ENCODE measurements around the gene RAB8A. TPM values are rescaled to one million over a fixed set of nuclear protein-coding genes. Genes with fewer than 3 reads are reported as not detected.

RAB8A gene
- polyA plus RNA-seq, 3 donors, result 109 to 124 (median 114) TPM

DNA sequence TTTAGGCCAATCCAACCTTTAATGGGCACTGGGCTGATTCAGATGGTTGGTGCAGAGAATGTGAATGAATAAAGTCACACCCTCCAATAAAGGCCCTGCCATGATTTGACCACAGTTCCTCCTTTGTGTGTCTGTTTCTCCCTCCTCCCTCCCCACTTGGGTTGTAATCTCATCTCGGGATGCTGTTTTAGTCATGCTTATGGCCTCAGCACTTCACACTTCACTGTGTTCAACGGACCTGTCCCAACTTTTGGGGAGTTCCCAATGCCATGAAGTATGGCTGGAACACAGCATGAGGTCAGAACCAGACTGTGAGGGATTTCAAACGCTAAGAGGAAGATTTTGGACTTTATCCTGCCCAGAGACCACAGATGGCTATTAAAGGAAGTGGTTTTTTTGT is 5.6 kb upstream of the RAB8A start:
- no peak overlapping the region for H3K4me2 ChIP-seq (replicated peaks; ENCODE audit: extremely low read depth, low read length, poor library complexity, severe bottlenecking)
- H4K20me1 ChIP-seq (ENCODE audit: insufficient read depth, low read length), result no peaks in the 10 kb centered on the region
- peaks cover 24 to 33% of the 10 kb centered on the region in 2 donors for H3K4me1 ChIP-seq (ENCODE audit: control insufficient read depth in 1 of 2, insufficient read depth in 2 of 2, low read length in 2 of 2)
- peaks cover 0 to 2% (median 0%) of the 10 kb centered on the region in 3 donors for H3K27me3 Mint-ChIP-seq (ENCODE audit: low read depth in 3 of 3)
- intact Hi-C loops (cut with micrococcal nuclease), result no loop called here
- H3K4me3 ChIP-seq (replicated peaks in 1 of 3; ENCODE audit: low read depth in 2 of 3, low read length in 3 of 3), result no peak overlapping the region
- 0% methylated on average over 3 of the region's 3 CpGs for WGBS (ENCODE audit: insufficient coverage)
- peak overlapping the region; percentile 59 to 91 (median 77) for H3K27ac Mint-ChIP-seq
- no peak overlapping the region for H3K9ac ChIP-seq (ENCODE audit: insufficient read depth, low read length, poor library complexity, severe bottlenecking)
- peak overlapping the region in 1 of 2 donors; percentile 53 for H3K27ac ChIP-seq (ENCODE audit: low read depth in 1 of 2, low read length in 2 of 2)
- H2AFZ ChIP-seq (ENCODE audit: insufficient read depth, low read depth, low read length, poor library complexity, severe bottlenecking), result no peak overlapping the region
- peaks cover 22% of the 10 kb centered on the region for H3K4me1 Mint-ChIP-seq
- H3K9me3 ChIP-seq (replicated peaks in 1 of 2; ENCODE audit: control insufficient read depth in 1 of 2, insufficient read depth in 1 of 2, low read length in 2 of 2), result no peaks in the 10 kb centered on the region
- H3K27me3 ChIP-seq (ENCODE audit: control insufficient read depth in 2 of 2, insufficient read depth in 2 of 2, low read length in 2 of 2), result no peaks in the 10 kb centered on the region
- peak; percentile 47 to 88 (median 69) for DNase-seq
- H3K9me3 Mint-ChIP-seq, result peaks cover 0 to 3% (median 0%) of the 10 kb centered on the region in 7 donors
- H3K4me3 Mint-ChIP-seq, result no peak overlapping the region
- H3K36me3 Mint-ChIP-seq, result peaks cover 22 to 34% of the 10 kb centered on the region in 2 donors
- H3K79me2 ChIP-seq (ENCODE audit: insufficient read depth, low read length), result no peaks in the 10 kb centered on the region
- peaks cover 25 to 29% of the 10 kb centered on the region in 2 donors for H3K36me3 ChIP-seq (replicated peaks in 1 of 2; ENCODE audit: control insufficient read depth in 1 of 2, insufficient read depth in 2 of 2, low read length in 2 of 2)
- TF ChIP-seq CTCF (IDR thresholded peaks at IDR 0.05), result no peak

DNA sequence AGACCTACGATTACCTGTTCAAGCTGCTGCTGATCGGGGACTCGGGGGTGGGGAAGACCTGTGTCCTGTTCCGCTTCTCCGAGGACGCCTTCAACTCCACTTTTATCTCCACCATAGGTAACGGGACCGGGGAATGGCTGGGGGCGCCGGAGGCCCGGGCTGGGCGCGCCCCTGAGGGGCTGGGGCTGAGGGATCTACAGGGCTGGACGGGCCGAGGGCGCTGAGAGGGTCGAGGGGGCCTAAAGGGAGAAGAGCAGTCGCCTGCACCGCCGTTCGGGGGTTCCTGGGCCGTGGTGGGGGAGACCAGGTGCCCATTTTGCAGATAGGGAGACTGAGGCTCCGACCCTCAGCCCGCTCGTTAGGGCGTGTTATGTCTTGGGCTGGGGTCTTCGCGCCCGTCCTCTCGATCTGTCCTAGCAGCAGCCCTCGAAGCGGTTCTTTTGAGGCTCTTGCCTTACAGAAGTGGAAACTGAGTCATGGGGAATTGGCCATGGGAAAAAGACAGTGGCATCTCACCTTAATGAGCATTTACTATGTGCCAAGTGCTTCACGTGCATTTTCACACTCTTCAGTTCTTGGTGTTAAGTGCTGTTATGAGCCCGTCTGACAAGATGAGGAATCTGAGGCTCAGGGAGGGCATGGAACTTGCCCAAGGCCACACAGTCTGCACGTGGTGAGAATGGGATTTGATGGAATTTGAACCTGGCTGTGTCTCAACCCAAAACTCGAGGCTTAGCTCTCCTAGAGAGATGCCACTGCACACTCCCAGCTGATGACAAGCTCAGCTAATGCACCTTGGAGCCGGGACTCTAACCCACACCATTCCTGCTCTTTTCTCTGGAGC is 442 bp downstream of the RAB8A start:
- intact Hi-C loops (cut with micrococcal nuclease), result loop anchor here (2.0 to 5.0 kb wide), 5 partner anchors 35 to 73 kb away; partner anchors contain the start of genes TPM4 (in 2 of the 2) and FAM32A (in 1 of the 2)
- H3K4me1 ChIP-seq (ENCODE audit: control insufficient read depth in 1 of 2, insufficient read depth in 2 of 2, low read length in 2 of 2), result peaks cover 56 to 58% of the 10 kb centered on the region in 2 donors
- no peaks in the 10 kb centered on the region for H3K9me3 ChIP-seq (replicated peaks in 1 of 2; ENCODE audit: control insufficient read depth in 1 of 2, insufficient read depth in 1 of 2, low read length in 2 of 2)
- Mint-ChIP-seq H3K4me1 (peaks cover 40% of the 10 kb centered on the region), H3K4me3 (peak overlapping the region; percentile 94 to 98), H3K36me3 (peaks cover 8 to 29% of the 10 kb centered on the region in 2 donors), H3K9me3 (peaks cover 0 to 3% (median 0%) of the 10 kb centered on the region in 7 donors), H3K27me3 (ENCODE audit: low read depth in 3 of 3) (peaks cover 0 to 2% (median 0%) of the 10 kb centered on the region in 3 donors), H3K27ac (peak overlapping the region; percentile 94 to 99 (median 98))
- H2AFZ ChIP-seq (ENCODE audit: insufficient read depth, low read depth, low read length, poor library complexity, severe bottlenecking), result peak overlapping the region; percentile 80
- TF ChIP-seq CTCF (IDR thresholded peaks at IDR 0.05), result no peak
- H3K27ac ChIP-seq (ENCODE audit: low read depth in 1 of 2, low read length in 2 of 2), result peak overlapping the region; percentile 74 to 96
- WGBS (ENCODE audit: insufficient coverage), result 1% methylated on average over 27 of the region's 37 CpGs
- H3K9ac ChIP-seq (ENCODE audit: insufficient read depth, low read length, poor library complexity, severe bottlenecking), result peak overlapping the region; percentile 96
- peak overlapping the region; percentile 75 to 96 (median 94) for H3K4me3 ChIP-seq (replicated peaks in 1 of 3; ENCODE audit: low read depth in 2 of 3, low read length in 3 of 3)
- H3K79me2 ChIP-seq (ENCODE audit: insufficient read depth, low read length), result peaks cover 55% of the 10 kb centered on the region
- H3K27me3 ChIP-seq (ENCODE audit: control insufficient read depth in 2 of 2, insufficient read depth in 2 of 2, low read length in 2 of 2), result no peaks in the 10 kb centered on the region
- H3K4me2 ChIP-seq (replicated peaks; ENCODE audit: extremely low read depth, low read length, poor library complexity, severe bottlenecking), result peak overlapping the region; percentile 94
- H4K20me1 ChIP-seq (ENCODE audit: insufficient read depth, low read length), result peaks cover 4% of the 10 kb centered on the region
- peak in 1 of 3 donors; percentile 27 for DNase-seq
- peaks cover 16 to 19% of the 10 kb centered on the region in 2 donors for H3K36me3 ChIP-seq (replicated peaks in 1 of 2; ENCODE audit: control insufficient read depth in 1 of 2, insufficient read depth in 2 of 2, low read length in 2 of 2)
